Measurements from ENCODE around the gene PLPPR3.

PLPPR3 gene

DNA sequence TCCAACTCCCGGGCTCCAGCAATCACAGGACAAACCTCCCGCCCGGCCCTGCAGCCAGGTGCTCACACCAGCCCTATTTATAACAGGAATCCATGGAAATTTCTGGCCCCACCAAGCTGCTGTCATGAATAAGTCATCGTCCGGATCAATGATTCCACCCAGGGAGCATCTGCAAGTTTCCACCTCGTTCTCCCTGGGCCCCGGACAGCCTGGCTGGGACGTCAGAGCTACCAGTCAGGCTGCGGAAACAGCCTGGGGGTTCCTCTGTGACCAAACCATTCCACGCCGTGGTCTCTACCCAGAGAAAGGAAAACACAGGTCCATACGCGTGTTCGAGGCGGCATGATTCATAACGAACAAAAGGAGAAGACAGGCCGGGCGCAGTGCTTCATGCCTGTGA lies 45.2 kb downstream of the PLPPR3 start:
- no peaks in the 10 kb centered on the region for H3K9me3 ChIP-seq (replicated peaks in 1 of 2; ENCODE audit: control insufficient read depth in 2 of 2, insufficient read depth in 1 of 2, low read depth in 1 of 2, low read length in 2 of 2)
- H2BK12ac ChIP-seq (ENCODE audit: low read length), result peak overlapping the region; percentile 58
- no peak for DNase-seq (ENCODE audit: low spot score)
- no peak overlapping the region for H3K9ac ChIP-seq (ENCODE audit: low read depth, low read length, poor library complexity)
- H2AK5ac ChIP-seq (ENCODE audit: low read depth, low read length), result peak overlapping the region; percentile 81
- H2AFZ ChIP-seq (ENCODE audit: low read length), result peak overlapping the region; percentile 57
- H3K4me1 ChIP-seq (ENCODE audit: control insufficient read depth in 2 of 2, insufficient read depth in 1 of 2, low read depth in 1 of 2, low read length in 2 of 2), result peaks cover 0 to 4% of the 10 kb centered on the region in 2 donors
- H3K18ac ChIP-seq (ENCODE audit: low read length), result no peak overlapping the region
- H2BK5ac ChIP-seq (ENCODE audit: low read length), result no peak overlapping the region
- H3K4ac ChIP-seq (ENCODE audit: low read length), result no peak overlapping the region
- H3K23ac ChIP-seq (ENCODE audit: low read depth, low read length, poor library complexity), result no peak overlapping the region
- no CpG with 5 or more reads among the region's 18 CpGs for WGBS, 2 donors (ENCODE audit: extremely low coverage in 2 of 2, insufficient read length in 2 of 2, insufficient replicate concordance in 1 of 2)
- H3K79me1 ChIP-seq (ENCODE audit: low read depth, low read length), result peaks cover 5% of the 10 kb centered on the region
- peak overlapping the region; percentile 56 for H3K14ac ChIP-seq (ENCODE audit: low read length)
- H2BK15ac ChIP-seq (ENCODE audit: low read length), result no peak overlapping the region
- no peak overlapping the region for H3K27ac ChIP-seq (replicated peaks; ENCODE audit: low read length)
- H2BK120ac ChIP-seq (ENCODE audit: low read depth, low read length), result no peak overlapping the region
- no peak overlapping the region for H3K4me3 ChIP-seq (ENCODE audit: low read length in 2 of 2)
- H4K8ac ChIP-seq (ENCODE audit: low read depth, low read length), result no peak overlapping the region
- H3K36me3 ChIP-seq (replicated peaks in 1 of 2; ENCODE audit: control insufficient read depth in 2 of 2, insufficient read depth in 2 of 2, low read length in 2 of 2), result no peaks in the 10 kb centered on the region
- H4K91ac ChIP-seq (ENCODE audit: low read depth, low read length, poor library complexity), result no peak overlapping the region
- H3K4me2 ChIP-seq (ENCODE audit: insufficient read depth, low read length, poor library complexity, severe bottlenecking), result no peak overlapping the region
- H3K27me3 ChIP-seq (ENCODE audit: control insufficient read depth in 3 of 3, insufficient read depth in 3 of 3, low read depth in 1 of 3, low read length in 3 of 3), result no peaks in the 10 kb centered on the region

- Histone ChIP-seq H2BK12ac (ENCODE audit: low read length) (peak overlapping the region; percentile 58), H3K9me3 (replicated peaks in 1 of 2; ENCODE audit: control insufficient read depth in 2 of 2, insufficient read depth in 1 of 2, low read depth in 1 of 2, low read length in 2 of 2) (no peaks in the 10 kb centered on the region), H3K14ac (ENCODE audit: low read length) (no peak overlapping the region), H2AFZ (ENCODE audit: low read length) (peak overlapping the region; percentile 65), H3K18ac (ENCODE audit: low read length) (peak overlapping the region; percentile 83), H3K4me2 (ENCODE audit: insufficient read depth, low read length, poor library complexity, severe bottlenecking) (no peak overlapping the region), H3K9ac (ENCODE audit: low read depth, low read length, poor library complexity) (no peak overlapping the region), H2AK5ac (ENCODE audit: low read depth, low read length) (peak overlapping the region; percentile 88), H3K27ac (replicated peaks; ENCODE audit: low read length) (no peak overlapping the region), H3K36me3 (replicated peaks in 1 of 2; ENCODE audit: control insufficient read depth in 2 of 2, insufficient read depth in 2 of 2, low read length in 2 of 2) (no peaks in the 10 kb centered on the region), H3K23ac (ENCODE audit: low read depth, low read length, poor library complexity) (no peak overlapping the region), H3K79me1 (ENCODE audit: low read depth, low read length) (peaks cover 1% of the 10 kb centered on the region), H3K4me3 (ENCODE audit: low read length in 2 of 2) (no peak overlapping the region), H2BK5ac (ENCODE audit: low read length) (no peak overlapping the region), H2BK15ac (ENCODE audit: low read length) (peak overlapping the region; percentile 85), H4K91ac (ENCODE audit: low read depth, low read length, poor library complexity) (no peak overlapping the region), H2BK120ac (ENCODE audit: low read depth, low read length) (no peak overlapping the region), H3K4ac (ENCODE audit: low read length) (peak overlapping the region; percentile 46), H3K27me3 (ENCODE audit: control insufficient read depth in 3 of 3, insufficient read depth in 3 of 3, low read depth in 1 of 3, low read length in 3 of 3) (no peaks in the 10 kb centered on the region), H3K4me1 (ENCODE audit: control insufficient read depth in 2 of 2, insufficient read depth in 1 of 2, low read depth in 1 of 2, low read length in 2 of 2) (peaks cover 0 to 3% of the 10 kb centered on the region in 2 donors), H4K8ac (ENCODE audit: low read depth, low read length) (no peak overlapping the region)
- WGBS, 2 donors (ENCODE audit: extremely low coverage in 2 of 2, insufficient read length in 2 of 2, insufficient replicate concordance in 1 of 2), result no CpG with 5 or more reads among the region's 18 CpGs
- no peak for DNase-seq (ENCODE audit: low spot score)
These were observed 48.9 kb downstream of the PLPPR3 start for GRCh38 chr19:772730-773436.

- H3K4me1 ChIP-seq (ENCODE audit: control insufficient read depth in 2 of 2, insufficient read depth in 1 of 2, low read depth in 1 of 2, low read length in 2 of 2), result peaks cover 0 to 3% of the 10 kb centered on the region in 2 donors
- H3K23ac ChIP-seq (ENCODE audit: low read depth, low read length, poor library complexity), result no peak overlapping the region
- H2BK120ac ChIP-seq (ENCODE audit: low read depth, low read length), result no peak overlapping the region
- no peaks in the 10 kb centered on the region for H3K79me1 ChIP-seq (ENCODE audit: low read depth, low read length)
- H2AFZ ChIP-seq (ENCODE audit: low read length), result no peak overlapping the region
- no peaks in the 10 kb centered on the region for H3K27me3 ChIP-seq (ENCODE audit: control insufficient read depth in 3 of 3, insufficient read depth in 3 of 3, low read depth in 1 of 3, low read length in 3 of 3)
- no peak overlapping the region for H3K14ac ChIP-seq (ENCODE audit: low read length)
- no peak overlapping the region for H3K27ac ChIP-seq (replicated peaks; ENCODE audit: low read length)
- no peak overlapping the region for H2AK5ac ChIP-seq (ENCODE audit: low read depth, low read length)
- no peaks in the 10 kb centered on the region for H3K9me3 ChIP-seq (replicated peaks in 1 of 2; ENCODE audit: control insufficient read depth in 2 of 2, insufficient read depth in 1 of 2, low read depth in 1 of 2, low read length in 2 of 2)
- H3K4me3 ChIP-seq (ENCODE audit: low read length in 2 of 2), result no peak overlapping the region
- H2BK5ac ChIP-seq (ENCODE audit: low read length), result no peak overlapping the region
- H3K36me3 ChIP-seq (replicated peaks in 1 of 2; ENCODE audit: control insufficient read depth in 2 of 2, insufficient read depth in 2 of 2, low read length in 2 of 2), result no peaks in the 10 kb centered on the region
- H2BK15ac ChIP-seq (ENCODE audit: low read length), result no peak overlapping the region
- WGBS, 2 donors (ENCODE audit: extremely low coverage in 2 of 2, insufficient read length in 2 of 2, insufficient replicate concordance in 1 of 2), result no CpG with 5 or more reads among the region's 5 CpGs
- no peak overlapping the region for H4K8ac ChIP-seq (ENCODE audit: low read depth, low read length)
- no peak overlapping the region for H2BK12ac ChIP-seq (ENCODE audit: low read length)
- no peak overlapping the region for H3K4ac ChIP-seq (ENCODE audit: low read length)
- H4K91ac ChIP-seq (ENCODE audit: low read depth, low read length, poor library complexity), result no peak overlapping the region
- no peak overlapping the region for H3K9ac ChIP-seq (ENCODE audit: low read depth, low read length, poor library complexity)
- H3K18ac ChIP-seq (ENCODE audit: low read length), result no peak overlapping the region
- no peak overlapping the region for H3K4me2 ChIP-seq (ENCODE audit: insufficient read depth, low read length, poor library complexity, severe bottlenecking)
- no peak for DNase-seq (ENCODE audit: low spot score)
These were observed 49.7 kb downstream of the PLPPR3 start for GRCh38 chr19:772063-772462.

DNA sequence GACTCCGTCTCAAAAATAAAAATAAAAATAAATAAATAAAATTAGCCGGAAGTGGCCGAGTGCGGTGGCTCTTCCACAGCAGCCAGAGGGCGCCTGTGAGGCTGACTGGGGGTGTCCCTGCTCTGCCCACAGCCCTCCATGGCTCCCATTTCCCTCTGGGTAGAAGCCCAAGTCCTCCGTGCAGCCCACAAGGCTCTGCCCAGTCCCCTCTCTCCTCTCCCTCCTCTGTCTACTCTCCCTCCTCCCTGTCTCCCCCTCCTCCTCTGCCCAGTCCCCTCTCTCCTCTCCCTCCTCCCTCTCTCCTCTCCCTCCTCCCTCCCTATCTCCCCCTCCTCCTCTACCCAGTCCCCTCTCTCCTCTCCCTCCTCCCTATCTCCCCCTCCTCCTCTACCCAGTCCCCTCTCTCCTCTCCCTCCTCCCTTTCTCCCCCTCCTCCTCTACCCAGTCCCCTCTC lies 50.4 kb downstream of the PLPPR3 start:
- Histone ChIP-seq H2BK5ac (ENCODE audit: low read length) (no peak overlapping the region), H3K27ac (replicated peaks; ENCODE audit: low read length) (no peak overlapping the region), H4K91ac (ENCODE audit: low read depth, low read length, poor library complexity) (no peak overlapping the region), H3K14ac (ENCODE audit: low read length) (no peak overlapping the region), H2AFZ (ENCODE audit: low read length) (no peak overlapping the region), H3K4me1 (ENCODE audit: control insufficient read depth in 2 of 2, insufficient read depth in 1 of 2, low read depth in 1 of 2, low read length in 2 of 2) (peaks cover 0 to 3% of the 10 kb centered on the region in 2 donors), H3K9ac (ENCODE audit: low read depth, low read length, poor library complexity) (no peak overlapping the region), H2BK12ac (ENCODE audit: low read length) (no peak overlapping the region), H3K4ac (ENCODE audit: low read length) (no peak overlapping the region), H3K36me3 (replicated peaks in 1 of 2; ENCODE audit: control insufficient read depth in 2 of 2, insufficient read depth in 2 of 2, low read length in 2 of 2) (no peaks in the 10 kb centered on the region), H3K27me3 (ENCODE audit: control insufficient read depth in 3 of 3, insufficient read depth in 3 of 3, low read depth in 1 of 3, low read length in 3 of 3) (no peaks in the 10 kb centered on the region), H4K8ac (ENCODE audit: low read depth, low read length) (no peak overlapping the region), H2BK15ac (ENCODE audit: low read length) (no peak overlapping the region), H3K9me3 (replicated peaks in 1 of 2; ENCODE audit: control insufficient read depth in 2 of 2, insufficient read depth in 1 of 2, low read depth in 1 of 2, low read length in 2 of 2) (no peaks in the 10 kb centered on the region), H2AK5ac (ENCODE audit: low read depth, low read length) (no peak overlapping the region), H3K79me1 (ENCODE audit: low read depth, low read length) (no peaks in the 10 kb centered on the region), H3K4me3 (ENCODE audit: low read length in 2 of 2) (no peak overlapping the region), H3K4me2 (ENCODE audit: insufficient read depth, low read length, poor library complexity, severe bottlenecking) (no peak overlapping the region), H2BK120ac (ENCODE audit: low read depth, low read length) (no peak overlapping the region), H3K18ac (ENCODE audit: low read length) (no peak overlapping the region), H3K23ac (ENCODE audit: low read depth, low read length, poor library complexity) (no peak overlapping the region)
- WGBS, 2 donors (ENCODE audit: extremely low coverage in 2 of 2, insufficient read length in 2 of 2, insufficient replicate concordance in 1 of 2), result no CpG with 5 or more reads among the region's 6 CpGs
- DNase-seq (ENCODE audit: low spot score), result no peak

All from neuronal stem cell (in vitro differentiated cells).